K562 (cell line): ENCODE measurements around the gene KAZN. TPM values are rescaled to one million over a fixed set of nuclear protein-coding genes. Genes with fewer than 3 reads are reported as not detected.

Experiments
- ATAC-seq: fragments of 200-7000 bp; cut with Tn5 transposase; 3 replicates; pipeline ENCODE4 v1.9.1; 2020; ENCODE audit warnings: moderate library complexity
- BruUV-seq: library from RNA; stranded (reverse); fragments of 400-500 nt; replicated peaks from 2 replicates; lab custom pipeline; 2021; lab: Mats Ljungman, UMichigan
- CTCF ChIA-PET: fragments of 300-600 bp; formaldehyde crosslinking; extraction: SDS; loops from one replicate; lab custom pipeline; 2021; ENCODE audit warnings: low intra/inter-chr PET ratio; lab: Yijun Ruan, JAX
- POLR2A ChIA-PET: fragments of 300-600, 350-650 bp; sonication (Branson Sonifier 250); formaldehyde crosslinking; extraction: SDS; loops from one replicate; lab custom pipeline; 2021; ENCODE audit warnings: antibody characterized with exemption, inconsistent platforms; lab: Yijun Ruan, JAX
- DNase-seq, 4 experiments: peaks; one replicate each; pipeline versions ENCODE4 v3.0.0 to v3.0.0-alpha.2; 2011 to 2018; ENCODE audit warnings: low spot score in 3 of 4, mixed read lengths in 3 of 4; ENCODE audit errors: extremely low read depth in 1 of 4
- FAIRE-seq: peaks from 2 replicates; lab custom pipeline; 2011; peaks lifted over from hg19 to GRCh38; lab: Jason Lieb, UNC
- H2AFZ ChIP-seq: 2 replicates; pipeline ENCODE4 v1.6.0; 2011; ENCODE audit warnings: low read depth, low read length, control low read depth, inconsistent platforms
- H3K27ac ChIP-seq: fragments of 200-600 bp; 3 replicates; pipeline ENCODE4 v1.8.0; 2011; ENCODE audit warnings: low read depth, mild to moderate bottlenecking, control low read depth, inconsistent platforms, low read length, moderate library complexity, mixed read lengths; ENCODE audit errors: extremely low read depth
- H3K27me3 ChIP-seq, 2 experiments: fragments of 300-600 bp in 1 of 2; 2 replicates in 1 of 2; 3 replicates in 1 of 2; pipeline versions ENCODE4 v1.6.0 to v1.8.0; 2011; ENCODE audit warnings: inconsistent platforms in 2 of 2, low read length in 2 of 2, mild to moderate bottlenecking in 1 of 2, mixed read lengths in 1 of 2, moderate library complexity in 1 of 2; ENCODE audit not compliant: control insufficient read depth in 2 of 2, insufficient read depth in 2 of 2
- H3K36me3 ChIP-seq: fragments of 300-600 bp; 3 replicates; pipeline ENCODE4 v1.8.0; 2011; ENCODE audit warnings: mild to moderate bottlenecking, low read length, inconsistent platforms; ENCODE audit not compliant: control insufficient read depth, insufficient read depth
- H3K4me1 ChIP-seq, 2 experiments: fragments of 200-600 bp in 1 of 2; replicated peaks in 1 of 2; 2 replicates in 1 of 2; 3 replicates in 1 of 2; pipeline versions ENCODE4 v1.5.1 to v1.8.0; 2011; ENCODE audit warnings: inconsistent platforms in 2 of 2, low read length in 2 of 2, mild to moderate bottlenecking in 1 of 2, mixed read lengths in 1 of 2, moderate library complexity in 1 of 2; ENCODE audit not compliant: control insufficient read depth in 2 of 2, insufficient read depth in 2 of 2
- H3K4me2 ChIP-seq: 2 replicates; pipeline ENCODE4 v1.6.1; 2011; ENCODE audit warnings: low read length, control low read depth, inconsistent platforms, mixed read lengths; ENCODE audit not compliant: insufficient read depth
- H3K4me3 ChIP-seq: fragments of 200-600 bp; sonication (generic), shearing (Covaris generic); 2 replicates; pipeline ENCODE4 v1.5.1; 2016; ENCODE audit warnings: control low read depth, inconsistent platforms
- H3K79me2 ChIP-seq: fragments of 200-600 bp; 3 replicates; pipeline ENCODE4 v1.8.0; 2011; ENCODE audit warnings: low read length, inconsistent platforms; ENCODE audit not compliant: control insufficient read depth, insufficient read depth
- H3K9ac ChIP-seq, 2 experiments: 2 replicates each; pipeline versions ENCODE4 v1.6.0 to v1.6.1; 2011; ENCODE audit warnings: low read depth in 2 of 2, low read length in 2 of 2, control low read depth in 1 of 2, inconsistent platforms in 1 of 2, mild to moderate bottlenecking in 1 of 2, mixed read lengths in 1 of 2; ENCODE audit not compliant: insufficient read depth in 1 of 2
- H3K9me1 ChIP-seq: one replicate; pipeline ENCODE4 v1.6.0; 2011; ENCODE audit warnings: inconsistent platforms, mild to moderate bottlenecking, low read length, moderate library complexity; ENCODE audit not compliant: control insufficient read depth, insufficient read depth
- H3K9me3 ChIP-seq: replicated peaks from 2 replicates; pipeline ENCODE4 v1.5.1; 2011; ENCODE audit warnings: low read depth, low read length, inconsistent platforms; ENCODE audit not compliant: control insufficient read depth, insufficient read depth
- H4K20me1 ChIP-seq: replicated peaks from 2 replicates; pipeline ENCODE4 v1.6.1; 2011; ENCODE audit warnings: low read length, inconsistent platforms, mixed read lengths; ENCODE audit not compliant: control insufficient read depth, insufficient read depth
- CEBPG ChIP-seq, 3 experiments: fragments of 200-800 bp in 1 of 3; sonication (Bioruptor generic) in 1 of 3; sonication (generic) in 1 of 3; formaldehyde crosslinking in 1 of 3; IDR thresholded peaks in 2 of 3; conservative IDR thresholded peaks in 1 of 3; 2 replicates each; pipeline versions ENCODE4 v1.6.1 to v1.8.0; 2016 to 2022; ENCODE audit warnings: missing compliant biosample characterization in 2 of 3, missing genetic modification characterization in 2 of 3, mild to moderate bottlenecking in 1 of 3, missing genetic modification reagents in 1 of 3
- E2F5 ChIP-seq: sonication (generic); formaldehyde crosslinking; IDR thresholded peaks from 2 replicates; pipeline ENCODE4 v1.8.0; 2022; ENCODE audit warnings: mild to moderate bottlenecking, missing genetic modification reagents
- E2F6 ChIP-seq, 2 experiments: IDR thresholded peaks; 2 replicates each; pipeline ENCODE4 v1.6.1; 2011; ENCODE audit warnings: borderline replicate concordance in 1 of 2, control low read depth in 1 of 2, low read depth in 1 of 2, low read length in 1 of 2, mild to moderate bottlenecking in 1 of 2, mixed read lengths in 1 of 2, moderate library complexity in 1 of 2; ENCODE audit not compliant: insufficient read depth in 1 of 2, insufficient read length in 1 of 2, poor library complexity in 1 of 2, severe bottlenecking in 1 of 2; ENCODE audit errors: extremely low read depth in 1 of 2
- GTF2E2 ChIP-seq: fragments of 200-800 bp; sonication (Bioruptor generic); IDR thresholded peaks from 2 replicates; pipeline ENCODE4 v1.6.1; 2016; ENCODE audit warnings: missing genetic modification characterization, missing compliant biosample characterization
- HINFP ChIP-seq: fragments of 450-650 bp; conservative IDR thresholded peaks from 2 replicates; pipeline ENCODE4 v1.6.1; 2016; ENCODE audit warnings: missing genetic modification characterization, low read depth, mild to moderate bottlenecking, control low read depth, missing compliant biosample characterization
- KLF1 ChIP-seq: fragments of 450-650 bp; IDR thresholded peaks from 2 replicates; pipeline ENCODE4 v1.6.1; 2016; ENCODE audit warnings: missing genetic modification characterization, missing compliant biosample characterization
- MBD2 ChIP-seq: sonication (generic); IDR thresholded peaks from 2 replicates; pipeline ENCODE4 v1.6.1; 2016; ENCODE audit warnings: low read depth, borderline replicate concordance
- PRPF4 ChIP-seq: fragments of 200-400 bp; formaldehyde crosslinking; IDR thresholded peaks from one replicate; pipeline ENCODE4 v1.6.1; 2017; ENCODE audit warnings: low read length, low read depth, mild to moderate bottlenecking; ENCODE audit not compliant: insufficient read depth, poor library complexity, severe bottlenecking
- WHSC1 ChIP-seq: IDR thresholded peaks from one replicate; pipeline ENCODE4 v1.6.1; 2012; ENCODE audit warnings: low read length, control low read depth, inconsistent platforms
- ZBTB8A ChIP-seq: fragments of 450-650 bp; IDR thresholded peaks from 2 replicates; pipeline ENCODE4 v1.6.1; 2018; ENCODE audit warnings: mild to moderate bottlenecking, moderate library complexity; ENCODE audit not compliant: partially characterized antibody
- ZNF551 ChIP-seq: fragments of 250-450 bp; sonication (Bioruptor Pico); IDR thresholded peaks from 2 replicates; pipeline ENCODE4 v1.5.0; 2021; ENCODE audit warnings: mild to moderate bottlenecking, moderate library complexity
- ZNF785 ChIP-seq: fragments of 250-450 bp; sonication (Bioruptor Pico); IDR thresholded peaks from 2 replicates; pipeline ENCODE4 v1.4.0; 2020; ENCODE audit warnings: mild to moderate bottlenecking
- WGBS: fragments of 100-300 bp; shearing (Covaris generic); methylation state at CpG from one replicate; pipeline ENCODE4 v1.1.6; 2016; ENCODE audit warnings: low coverage, mixed read lengths; ENCODE audit not compliant: insufficient coverage; ENCODE audit errors: missing lambda C conversion rate; 5-methylcytosine and 5-hydroxymethylcytosine counted together
- in situ Hi-C: fragments of 300-500 bp; cut with MboI; formaldehyde crosslinking; loops from 4 replicates; pipeline ENCODE4 v1.15.0; 2018; ENCODE audit warnings: inconsistent platforms, mixed read lengths
- intact Hi-C: fragments of 100-400 bp; cut with micrococcal nuclease; formaldehyde crosslinking; loops from 2 replicates; pipeline ENCODE4 v1.14.2; 2022
- polyA plus RNA-seq, 8 experiments: library from polyadenylated mRNA; depleted of rRNA in 4 of 8; stranded (reverse) in 5 of 8; unstranded in 3 of 8; fragments of >200 nt; fragmentation: Nextera tagmentation in 2 of 8; fragmentation: Illumina TruSeq in 1 of 8; extraction: Ambion mirVana in 2 of 8; extraction: Trizol in 1 of 8; gene quantifications; 2 replicates each; pipeline versions ENCODE4 v1.2.1 to v1.2.3, GENCODE V29; 2011 to 2014; ENCODE audit warnings: inconsistent platforms in 1 of 8, missing spikeins in 1 of 8
- total RNA-seq, 7 experiments: library from RNA; depleted of rRNA in 6 of 7; stranded (reverse); fragments of >200 nt in 6 of 7; fragmentation: Illumina TruSeq in 2 of 7; extraction: Trizol in 2 of 7; gene quantifications; 2 replicates each; pipeline versions ENCODE4 v1.2.1 to v1.2.3, GENCODE V29; 2011 to 2021; ENCODE audit warnings: low replicate concordance in 1 of 7

KAZN gene
- total and polyA plus RNA-seq, 9 of the 15 experiments (the other 6 are each of a cell fraction or from before 2014, with no cell fraction given): 2.1 to 21.6 (median 5.4) TPM

- WGBS: under 1% methylated on average over 6 of the region's 6 CpGs
- no peaks in the 10 kb centered on the region for H3K4me1 ChIP-seq
- no peak overlapping the region for H2AFZ ChIP-seq
- 0 out of 2 replicates have a peak, but pooled peaks cover 4% of the 10 kb centered on the region for H4K20me1 ChIP-seq
- no peaks in the 10 kb centered on the region for H3K36me3 ChIP-seq
- no peaks in the 10 kb centered on the region for H3K9me3 ChIP-seq
- H3K9me1 ChIP-seq: no peaks in the 10 kb centered on the region
- H3K4me2 ChIP-seq: no peak overlapping the region
- ATAC-seq (no peak), FAIRE-seq (no peak), DNase-seq (no peak)
- ChIA-PET POLR2A (no interaction called here), CTCF (no interaction called here)
- H3K27me3 ChIP-seq: peaks cover 29 to 63% of the 10 kb centered on the region in 2 experiments; a peak in 4 of 5 replicates
- H3K27ac ChIP-seq: no peak overlapping the region
- no TSS peak for BruUV-seq
- intact Hi-C loops (no loop called here), in situ Hi-C loops (no loop called here)
- H3K79me2 ChIP-seq: no peaks in the 10 kb centered on the region
- no peak overlapping the region for H3K4me3 ChIP-seq
- H3K9ac ChIP-seq: no peak overlapping the region
- TF ChIP-seq E2F5 (no peak), ZNF551 (no peak), E2F6 (IDR thresholded peaks at IDR 0.05; ENCODE audit: borderline replicate concordance in 1 of 2, extremely low read depth in 1 of 2, insufficient read depth in 1 of 2, insufficient read length in 1 of 2, low read depth in 1 of 2, low read length in 1 of 2, poor library complexity in 1 of 2, severe bottlenecking in 1 of 2) (no peak), CEBPG (CRISPR knock-in tag; IDR thresholded peaks at IDR 0.05) (no peak), CEBPG (tag; conservative IDR thresholded peaks at IDR 0.05 in 1 of 2, IDR thresholded peaks at IDR 0.05 in 1 of 2) (no peak), PRPF4 (no peak), ZBTB8A (no peak), GTF2E2 (tag) (no peak), ZNF785 (CRISPR knock-in tag) (no peak), KLF1 (tag) (no peak), WHSC1 (no peak), HINFP (no peak), MBD2 (no peak)
Observed at GRCh38 chr1:14658642-14659041, 60.2 kb downstream of the KAZN start.
